Lower lobe of right lung (tissue), 2 donors: ENCODE data around the gene MAP3K12. TPM values are rescaled to one million over a fixed set of nuclear protein-coding genes. Genes with fewer than 3 reads are reported as not detected.

Experiments used
- ATAC-seq, 2 donors: fragments of 200-7000 bp; cut with Tn5 transposase; one replicate each; pipeline ENCODE4 v1.9.1; 2020 to 2022; ENCODE audit warnings: mild to moderate bottlenecking in 2 of 2, moderate library complexity in 2 of 2
- DNase-seq: peaks from one replicate; pipeline ENCODE4 v3.0.0-alpha.2; 2020
- H3K27ac ChIP-seq: fragments of 200-600 bp; one replicate; pipeline ENCODE4 v1.8.0; 2022
- H3K27me3 ChIP-seq: fragments of 200-600 bp; one replicate; pipeline ENCODE4 v1.8.0; 2022; ENCODE audit warnings: low read depth
- H3K36me3 ChIP-seq: fragments of 200-600 bp; one replicate; pipeline ENCODE4 v1.8.0; 2022; ENCODE audit warnings: mild to moderate bottlenecking
- H3K4me1 ChIP-seq: fragments of 200-600 bp; one replicate; pipeline ENCODE4 v1.8.0; 2022
- H3K4me3 ChIP-seq: fragments of 200-600 bp; one replicate; pipeline ENCODE4 v1.8.0; 2022; ENCODE audit warnings: mild to moderate bottlenecking
- H3K9me3 ChIP-seq: fragments of 200-600 bp; one replicate; pipeline ENCODE4 v1.8.0; 2022
- CTCF ChIP-seq: fragments of 200-600 bp; IDR thresholded peaks from one replicate; pipeline ENCODE4 v1.8.0; 2022; ENCODE audit warnings: antibody characterized with exemption, mild to moderate bottlenecking
- intact Hi-C: fragments of 100-400 bp; cut with DNase I; formaldehyde crosslinking; loops from one replicate; pipeline ENCODE4 v1.11.0; 2022
- total RNA-seq: library from RNA; stranded (reverse); fragmentation: NEBNext Ultra II Directional; extraction: Animal tissue kit (Norgen Biotek cat#: 25700); gene quantifications from one replicate; pipeline ENCODE4 v1.2.1, GENCODE V29; 2021
- donor health status: DM: no; HTN: yes; CAD: no; lungs with severe emphysema.

Gene MAP3K12
- total RNA-seq, 1 donor from 2014 or later = 17.5 TPM

DNA sequence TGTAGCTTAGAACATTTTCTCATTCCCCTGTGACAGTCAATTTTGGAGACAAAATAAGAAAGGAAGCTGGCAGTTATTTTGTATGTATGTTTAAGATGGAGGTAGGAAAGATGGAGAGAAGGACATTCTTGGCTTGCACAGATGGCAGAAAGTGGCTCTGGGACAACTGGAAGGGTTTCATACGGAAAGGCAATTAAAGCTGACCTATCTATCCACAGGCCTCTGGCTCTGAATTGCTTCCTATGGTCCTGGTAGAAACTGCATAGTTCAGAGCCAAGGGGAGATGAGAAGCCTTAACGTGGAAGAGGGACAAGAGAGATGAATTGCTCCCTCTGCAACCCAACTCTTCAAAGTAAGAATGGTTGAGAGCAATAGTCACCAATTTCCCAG is 16.0 kb upstream of the MAP3K12 start:
- H3K27me3 ChIP-seq = no peaks in the 10 kb centered on the region
- TF ChIP-seq CTCF = no peak
- ATAC-seq = no peak
- H3K36me3 ChIP-seq = peaks cover 97% of the 10 kb centered on the region
- intact Hi-C loops = no loop called here
- peaks cover 29% of the 10 kb centered on the region for H3K4me1 ChIP-seq
- no peaks in the 10 kb centered on the region for H3K9me3 ChIP-seq
- H3K4me3 ChIP-seq = peak overlapping the region; percentile 46
- DNase-seq = no peak
- H3K27ac ChIP-seq = no peak overlapping the region

DNA sequence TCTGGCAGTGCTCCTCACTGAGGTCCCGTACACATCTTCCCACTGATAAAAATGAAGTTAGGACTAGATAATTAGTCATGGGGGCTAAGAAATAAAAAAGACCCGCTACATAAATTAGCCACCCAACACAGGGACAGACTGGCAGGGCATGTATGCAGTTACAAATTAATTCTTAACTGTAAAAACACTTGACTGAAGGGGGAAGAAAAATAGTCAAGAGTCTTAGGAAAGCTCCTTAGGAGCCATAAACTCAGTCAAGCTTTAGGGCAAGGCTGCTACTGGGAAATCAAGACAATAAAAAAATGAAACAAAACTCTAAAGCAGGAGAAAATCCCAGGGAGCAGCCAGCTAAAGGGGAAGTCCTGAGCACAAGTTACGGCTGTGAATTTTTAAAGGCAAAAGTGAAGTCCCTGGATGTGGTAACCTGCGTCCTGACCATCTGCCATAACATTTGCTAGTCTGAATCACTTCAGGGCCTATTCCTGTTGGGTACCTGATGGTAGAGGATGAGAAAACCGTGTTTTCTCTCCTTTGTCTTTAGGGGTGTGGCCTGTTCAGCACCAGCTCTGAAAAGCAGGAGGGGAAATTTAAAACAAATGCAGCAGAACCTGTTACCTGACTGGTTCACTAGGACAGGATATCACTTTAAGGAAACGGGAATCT is 15.5 kb upstream of the MAP3K12 start:
- no peaks in the 10 kb centered on the region for H3K27me3 ChIP-seq
- peak overlapping the region; percentile 46 for H3K4me3 ChIP-seq
- peaks cover 97% of the 10 kb centered on the region for H3K36me3 ChIP-seq
- H3K9me3 ChIP-seq = no peaks in the 10 kb centered on the region
- DNase-seq (no peak), ATAC-seq (peak; percentile 51 to 73)
- peak overlapping the region; percentile 51 for H3K27ac ChIP-seq
- no peak for TF ChIP-seq CTCF
- peaks cover 29% of the 10 kb centered on the region for H3K4me1 ChIP-seq
- intact Hi-C loops = no loop called here

GRCh38 chr12:53513712-53514410 is 14.6 kb upstream of the MAP3K12 start:
- no peak for DNase-seq
- H3K9me3 ChIP-seq = no peaks in the 10 kb centered on the region
- peaks cover 89% of the 10 kb centered on the region for H3K36me3 ChIP-seq
- no peaks in the 10 kb centered on the region for H3K27me3 ChIP-seq
- ATAC-seq = peak; percentile 80 to 84
- H3K4me1 ChIP-seq = peaks cover 31% of the 10 kb centered on the region
- peak overlapping the region; percentile 51 for H3K27ac ChIP-seq
- no peak for TF ChIP-seq CTCF
- intact Hi-C loops = no loop called here
- peak overlapping the region; percentile 46 for H3K4me3 ChIP-seq

DNA sequence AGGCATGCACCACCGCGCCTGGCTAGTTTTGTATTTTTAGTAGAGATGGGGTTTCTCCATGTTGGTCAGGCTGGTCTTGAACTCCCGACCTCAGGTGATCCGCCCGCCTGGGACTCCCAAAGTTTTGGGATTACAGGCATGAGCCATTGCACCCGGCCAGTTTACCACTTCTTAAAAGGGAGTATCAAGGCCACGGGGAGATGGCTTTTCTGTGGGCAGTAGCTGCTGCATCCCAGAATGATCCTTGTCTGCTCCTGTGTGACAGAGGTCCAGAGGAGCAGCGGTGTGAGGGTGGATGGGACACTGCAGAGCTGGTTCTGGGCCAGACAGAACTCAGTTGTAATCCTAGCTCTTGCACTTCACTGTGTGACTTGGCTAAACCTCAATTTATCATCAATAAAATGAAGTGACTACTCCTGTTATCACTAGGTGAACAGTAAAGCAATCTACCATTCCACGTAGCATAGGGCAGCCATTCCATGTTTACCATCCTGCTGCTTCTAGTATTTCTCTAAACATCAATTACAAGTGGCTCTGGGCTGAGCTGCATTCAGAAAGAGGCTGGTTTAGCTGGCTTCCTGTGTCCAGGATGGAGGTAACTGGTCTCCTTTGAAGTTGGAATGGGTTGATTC is 11.0 kb upstream of the MAP3K12 start:
- no peak for ATAC-seq
- peaks cover 80% of the 10 kb centered on the region for H3K36me3 ChIP-seq
- no peak overlapping the region for H3K4me3 ChIP-seq
- no peak for TF ChIP-seq CTCF
- no peak for DNase-seq
- no peak overlapping the region for H3K27ac ChIP-seq
- intact Hi-C loops = no loop called here
- H3K27me3 ChIP-seq = no peaks in the 10 kb centered on the region
- H3K9me3 ChIP-seq = no peaks in the 10 kb centered on the region
- peaks cover 14% of the 10 kb centered on the region for H3K4me1 ChIP-seq

GRCh38 chr12:53508534-53509170 is 9.4 kb upstream of the MAP3K12 start:
- TF ChIP-seq CTCF = peak; percentile 92
- peak; percentile 85 for DNase-seq
- H3K4me1 ChIP-seq = peaks cover 17% of the 10 kb centered on the region
- peak overlapping the region; percentile 2 for H3K27ac ChIP-seq
- H3K27me3 ChIP-seq = no peaks in the 10 kb centered on the region
- H3K4me3 ChIP-seq = no peak overlapping the region
- peaks cover 79% of the 10 kb centered on the region for H3K36me3 ChIP-seq
- intact Hi-C loops = no loop called here
- ATAC-seq = peak; percentile 87 to 93
- no peaks in the 10 kb centered on the region for H3K9me3 ChIP-seq
